Liver (tissue), 9 donors: ENCODE data around the gene SIGLEC12. TPM values are rescaled to one million over a fixed set of nuclear protein-coding genes. Genes with fewer than 3 reads are reported as not detected.

ENCODE experiments used
- DNase-seq: peaks from one replicate; pipeline ENCODE4 v3.0.0-alpha.2; 2017; ENCODE audit warnings: low spot score
- H3K27ac ChIP-seq, 2 donors: one replicate each; pipeline ENCODE4 v1.7.0; 2013; ENCODE audit warnings: inconsistent platforms in 2 of 2, low read length in 2 of 2, control low read depth in 1 of 2, low read depth in 1 of 2, mild to moderate bottlenecking in 1 of 2
- H3K27me3 ChIP-seq, 4 donors: one replicate each; pipeline versions ENCODE4 v1.6.1 to v1.7.0; 2013; ENCODE audit warnings: low read length in 3 of 4, inconsistent platforms in 1 of 4, mild to moderate bottlenecking in 1 of 4, moderate library complexity in 1 of 4; ENCODE audit not compliant: control insufficient read depth in 4 of 4, insufficient read depth in 4 of 4
- H3K36me3 ChIP-seq, 4 donors: one replicate each; pipeline versions ENCODE4 v1.6.1 to v1.7.0; 2013; ENCODE audit warnings: low read length in 3 of 4, mild to moderate bottlenecking in 3 of 4, low read depth in 1 of 4, moderate library complexity in 1 of 4; ENCODE audit not compliant: control insufficient read depth in 4 of 4, insufficient read depth in 3 of 4
- H3K4me1 ChIP-seq, 4 donors: one replicate each; pipeline versions ENCODE4 v1.6.1 to v1.7.0; 2013; ENCODE audit warnings: low read length in 3 of 4, mild to moderate bottlenecking in 3 of 4, moderate library complexity in 1 of 4; ENCODE audit not compliant: control insufficient read depth in 4 of 4, insufficient read depth in 4 of 4
- H3K4me3 ChIP-seq, 3 donors: one replicate each; pipeline versions ENCODE4 v1.6.1 to v1.7.0; 2013; ENCODE audit warnings: low read length in 3 of 3, control low read depth in 1 of 3, low read depth in 1 of 3, mild to moderate bottlenecking in 1 of 3
- H3K9ac ChIP-seq, 2 donors: one replicate each; pipeline ENCODE4 v1.7.0; 2013; ENCODE audit warnings: low read length in 2 of 2, mild to moderate bottlenecking in 2 of 2, moderate library complexity in 2 of 2, control low read depth in 1 of 2, low read depth in 1 of 2
- H3K9me3 ChIP-seq, 4 donors: one replicate each; pipeline versions ENCODE4 v1.6.1 to v1.7.0; 2013; ENCODE audit warnings: low read length in 3 of 4; ENCODE audit not compliant: control insufficient read depth in 4 of 4
- ATF3 ChIP-seq: IDR thresholded peaks from 2 replicates; pipeline ENCODE4 v1.6.1; 2016; ENCODE audit warnings: antibody characterized with exemption
- EGR1 ChIP-seq, 2 donors: IDR thresholded peaks; 2 replicates each; pipeline ENCODE4 v1.6.1; 2016 to 2018; ENCODE audit warnings: antibody characterized with exemption in 2 of 2, low read depth in 2 of 2
- FOXA1 ChIP-seq: IDR thresholded peaks from 2 replicates; pipeline ENCODE4 v1.6.1; 2016; ENCODE audit warnings: antibody characterized with exemption
- FOXA2 ChIP-seq: IDR thresholded peaks from 2 replicates; pipeline ENCODE4 v1.6.1; 2016; ENCODE audit warnings: antibody characterized with exemption
- GABPA ChIP-seq, 2 donors: IDR thresholded peaks in 1 of 2; conservative IDR thresholded peaks in 1 of 2; 2 replicates each; pipeline ENCODE4 v1.6.1; 2016; ENCODE audit warnings: antibody characterized with exemption in 2 of 2, mild to moderate bottlenecking in 1 of 2, moderate library complexity in 1 of 2
- HNF4A ChIP-seq, 2 donors: conservative IDR thresholded peaks; 2 replicates each; pipeline ENCODE4 v1.6.1; 2016; ENCODE audit warnings: antibody characterized with exemption in 2 of 2, mild to moderate bottlenecking in 2 of 2
- HNF4G ChIP-seq: IDR thresholded peaks from 2 replicates; pipeline ENCODE4 v1.6.1; 2016; ENCODE audit warnings: antibody characterized with exemption
- JUND ChIP-seq, 2 donors: IDR thresholded peaks; 2 replicates each; pipeline ENCODE4 v1.6.1; 2016; ENCODE audit warnings: antibody characterized with exemption in 2 of 2
- NR2F2 ChIP-seq: IDR thresholded peaks from 2 replicates; pipeline ENCODE4 v1.6.1; 2016; ENCODE audit warnings: antibody characterized with exemption
- RAD21 ChIP-seq, 2 donors: IDR thresholded peaks; 2 replicates each; pipeline ENCODE4 v1.6.1; 2016; ENCODE audit warnings: antibody characterized with exemption in 2 of 2, mild to moderate bottlenecking in 2 of 2
- RXRA ChIP-seq, 2 donors: IDR thresholded peaks; 2 replicates each; pipeline ENCODE4 v1.6.1; 2017 to 2018; ENCODE audit warnings: antibody characterized with exemption in 2 of 2, mild to moderate bottlenecking in 1 of 2
- TAF1 ChIP-seq: conservative IDR thresholded peaks from 2 replicates; pipeline ENCODE4 v1.6.1; 2016; ENCODE audit warnings: antibody characterized with exemption, mild to moderate bottlenecking
- YY1 ChIP-seq: IDR thresholded peaks from 2 replicates; pipeline ENCODE4 v1.6.1; 2016; ENCODE audit warnings: antibody characterized with exemption, mild to moderate bottlenecking
- ZBTB33 ChIP-seq: IDR thresholded peaks from 2 replicates; pipeline ENCODE4 v1.6.1; 2016; ENCODE audit warnings: antibody characterized with exemption
- WGBS: extraction: QIAGEN DNeasy Blood & Tissue Kit; methylation state at CpG from one replicate; pipeline ENCODE4 v1.1.7; 2013; 5-methylcytosine and 5-hydroxymethylcytosine counted together
- polyA plus RNA-seq, 2 donors: library from polyadenylated mRNA; stranded (reverse) in 1 of 2; unstranded in 1 of 2; fragments of 200-250 nt in 1 of 2; fragments of >200 nt in 1 of 2; fragmentation: Nextera tagmentation in 1 of 2; extraction: Ambion mirVana in 1 of 2; gene quantifications; one replicate each; pipeline versions ENCODE4 v1.2.1 to v1.2.3, GENCODE V29; 2013 to 2015
- total RNA-seq, 2 donors: library from RNA; depleted of rRNA; stranded (reverse); fragments of >200 nt; gene quantifications; one replicate each; pipeline ENCODE4 v1.2.3, GENCODE V29; 2014
- TF ChIP-seq, protein P1 (sequence below): IDR thresholded peaks from 2 replicates; pipeline ENCODE4 v1.6.1; 2016; ENCODE audit warnings: antibody characterized with exemption
- TF ChIP-seq, protein P2 (sequence below): IDR thresholded peaks from 2 replicates; pipeline ENCODE4 v1.6.1; 2016; ENCODE audit warnings: antibody characterized with exemption, mild to moderate bottlenecking
- donor health status: healthy.
- donor health status: healthy.
- donor health status: healthy.
- donor health status: healthy.
- donor health status: healthy.

Gene SIGLEC12
- total and polyA plus RNA-seq, 4 donors = 0.05 to 5.0 (median 0.52) TPM

- TF ChIP-seq ZBTB33 (no peak), EGR1 (IDR thresholded peaks at IDR 0.05; ENCODE audit: low read depth in 2 of 2) (no peak), JUND (IDR thresholded peaks at IDR 0.05) (no peak), HNF4A (conservative IDR thresholded peaks at IDR 0.05) (no peak), TAF1 (no peak), HNF4G (no peak), ATF3 (no peak)
- TF ChIP-seq, protein P1, sequence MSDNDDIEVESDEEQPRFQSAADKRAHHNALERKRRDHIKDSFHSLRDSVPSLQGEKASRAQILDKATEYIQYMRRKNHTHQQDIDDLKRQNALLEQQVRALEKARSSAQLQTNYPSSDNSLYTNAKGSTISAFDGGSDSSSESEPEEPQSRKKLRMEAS = no peak
Observed at GRCh38 chr19:51513968-51514367, 12.4 kb upstream of the SIGLEC12 start (continued).

DNA sequence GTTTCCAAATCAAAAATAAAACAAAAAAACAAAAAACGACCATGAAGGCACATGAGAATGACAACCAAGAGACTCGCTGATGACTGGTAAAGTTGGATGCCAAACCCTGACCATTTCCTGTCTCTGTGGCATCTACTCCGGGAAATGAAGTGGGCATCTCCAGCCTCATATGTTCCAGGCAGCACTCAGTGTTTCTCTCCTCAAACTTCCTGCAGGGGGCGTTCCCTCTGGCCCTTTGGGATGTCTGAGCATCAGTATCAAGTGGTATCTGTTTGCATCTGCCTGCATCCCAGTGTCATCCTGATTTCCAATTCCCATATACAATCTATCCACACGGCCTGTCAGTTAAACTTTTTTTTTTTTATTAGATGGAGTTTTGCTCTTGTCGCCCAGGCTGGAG, 9.8 kb upstream of the SIGLEC12 start:
- TF ChIP-seq NR2F2 (no peak), RXRA (IDR thresholded peaks at IDR 0.05) (no peak)
- TF ChIP-seq, protein P2, sequence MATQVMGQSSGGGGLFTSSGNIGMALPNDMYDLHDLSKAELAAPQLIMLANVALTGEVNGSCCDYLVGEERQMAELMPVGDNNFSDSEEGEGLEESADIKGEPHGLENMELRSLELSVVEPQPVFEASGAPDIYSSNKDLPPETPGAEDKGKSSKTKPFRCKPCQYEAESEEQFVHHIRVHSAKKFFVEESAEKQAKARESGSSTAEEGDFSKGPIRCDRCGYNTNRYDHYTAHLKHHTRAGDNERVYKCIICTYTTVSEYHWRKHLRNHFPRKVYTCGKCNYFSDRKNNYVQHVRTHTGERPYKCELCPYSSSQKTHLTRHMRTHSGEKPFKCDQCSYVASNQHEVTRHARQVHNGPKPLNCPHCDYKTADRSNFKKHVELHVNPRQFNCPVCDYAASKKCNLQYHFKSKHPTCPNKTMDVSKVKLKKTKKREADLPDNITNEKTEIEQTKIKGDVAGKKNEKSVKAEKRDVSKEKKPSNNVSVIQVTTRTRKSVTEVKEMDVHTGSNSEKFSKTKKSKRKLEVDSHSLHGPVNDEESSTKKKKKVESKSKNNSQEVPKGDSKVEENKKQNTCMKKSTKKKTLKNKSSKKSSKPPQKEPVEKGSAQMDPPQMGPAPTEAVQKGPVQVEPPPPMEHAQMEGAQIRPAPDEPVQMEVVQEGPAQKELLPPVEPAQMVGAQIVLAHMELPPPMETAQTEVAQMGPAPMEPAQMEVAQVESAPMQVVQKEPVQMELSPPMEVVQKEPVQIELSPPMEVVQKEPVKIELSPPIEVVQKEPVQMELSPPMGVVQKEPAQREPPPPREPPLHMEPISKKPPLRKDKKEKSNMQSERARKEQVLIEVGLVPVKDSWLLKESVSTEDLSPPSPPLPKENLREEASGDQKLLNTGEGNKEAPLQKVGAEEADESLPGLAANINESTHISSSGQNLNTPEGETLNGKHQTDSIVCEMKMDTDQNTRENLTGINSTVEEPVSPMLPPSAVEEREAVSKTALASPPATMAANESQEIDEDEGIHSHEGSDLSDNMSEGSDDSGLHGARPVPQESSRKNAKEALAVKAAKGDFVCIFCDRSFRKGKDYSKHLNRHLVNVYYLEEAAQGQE = no peak
- 17% methylated on average over 6 of the region's 6 CpGs for WGBS
- Histone ChIP-seq H3K27me3 (peaks cover 0 to 2% (median 0%) of the 10 kb centered on the region in 4 donors), H3K9me3 (no peaks in the 10 kb centered on the region), H3K4me3 (no peak overlapping the region), H3K4me1 (no peaks in the 10 kb centered on the region), H3K36me3 (no peaks in the 10 kb centered on the region), H3K9ac (no peak overlapping the region), H3K27ac (no peak overlapping the region)
- DNase-seq = peak; percentile 52

GRCh38 chr19:51509823-51510660, 8.4 kb upstream of the SIGLEC12 start:
- Histone ChIP-seq H3K4me3 (no peak overlapping the region), H3K27me3 (peaks cover 0 to 2% (median 0%) of the 10 kb centered on the region in 4 donors), H3K36me3 (no peaks in the 10 kb centered on the region), H3K9ac (no peak overlapping the region), H3K27ac (no peak overlapping the region), H3K4me1 (no peaks in the 10 kb centered on the region), H3K9me3 (no peaks in the 10 kb centered on the region)
- 42% methylated on average over 7 of the region's 7 CpGs for whole genome bisulfite sequencing
- DNase-seq = no peak
- TF ChIP-seq EGR1 (IDR thresholded peaks at IDR 0.05; ENCODE audit: low read depth in 2 of 2) (no peak), RXRA (IDR thresholded peaks at IDR 0.05) (no peak), FOXA2 (no peak), NR2F2 (no peak), RAD21 (IDR thresholded peaks at IDR 0.05) (no peak), HNF4G (no peak), ATF3 (no peak), GABPA (IDR thresholded peaks at IDR 0.05 in 1 of 2, conservative IDR thresholded peaks at IDR 0.05 in 1 of 2) (no peak), YY1 (no peak), TAF1 (no peak), JUND (IDR thresholded peaks at IDR 0.05) (no peak), HNF4A (conservative IDR thresholded peaks at IDR 0.05) (no peak), FOXA1 (no peak)
- TF ChIP-seq, protein P1 = no peak
- TF ChIP-seq, protein P2 = no peak
